C4-2B (cell line): Measurements from ENCODE around the gene GPR179.
A peak's percentile ranks its signal among the peaks of the same experiment; 100 is the strongest.

Experiments
- H3K27ac ChIP-seq: fragments of 450-650 bp; 2 replicates; pipeline ENCODE4 v1.5.1; 2017
- CTCF ChIP-seq: fragments of 450-650 bp; conservative IDR thresholded peaks from 2 replicates; pipeline ENCODE4 v1.5.1; 2017; ENCODE audit warnings: mild to moderate bottlenecking
- ZFX ChIP-seq: fragments of 450-650 bp; IDR thresholded peaks from 2 replicates; pipeline ENCODE4 v1.6.1; 2017

Gene GPR179

GRCh38 chr17:38352245-38353085, 8.7 kb upstream of the GPR179 start:
- peak; percentile 17 for TF ChIP-seq ZFX
- no peak for TF ChIP-seq CTCF
- H3K27ac ChIP-seq, result peak overlapping the region; percentile 75

- TF ChIP-seq ZFX, result peak; percentile 80
- no peak for TF ChIP-seq CTCF
Observed at GRCh38 chr17:38351412-38352222, 7.9 kb upstream of the GPR179 start, which contains the start of gene SOCS7. Gene SOCS7 (plus strand): TSS chr17:38351844. CDS start chr17:38352053, 209 bp downstream.

GRCh38 chr17:38350035-38350434, 6.3 kb upstream of the GPR179 start:
- TF ChIP-seq CTCF (no peak), ZFX (no peak)
- no peak overlapping the region for H3K27ac ChIP-seq

More at GRCh38 chr17:38351412-38352222, 7.9 kb upstream of the GPR179 start, which contains the start of gene SOCS7:
- peak within 1 kb of the TSS; percentile 75 for H3K27ac ChIP-seq

GRCh38 chr17:38349097-38349730, 5.5 kb upstream of the GPR179 start:
- no peak overlapping the region for H3K27ac ChIP-seq

GRCh38 chr17:38345743-38346142, 2.0 kb upstream of the GPR179 start:
- H3K27ac ChIP-seq, result no peak overlapping the region
- TF ChIP-seq CTCF, result no peak
- TF ChIP-seq ZFX, result no peak

More at GRCh38 chr17:38349097-38349730, 5.5 kb upstream of the GPR179 start:
- TF ChIP-seq CTCF (peak; percentile 98), ZFX (no peak)

- H3K27ac ChIP-seq, result no peak overlapping the region
- TF ChIP-seq CTCF (no peak), ZFX (no peak)
Observed at GRCh38 chr17:38344420-38344745, 627 bp upstream of the GPR179 start.
